Omental fat pad (tissue), 4 donors: ENCODE data around the gene TMEM132C. TPM values are rescaled to one million over a fixed set of nuclear protein-coding genes. Genes with fewer than 3 reads are reported as not detected.

ENCODE experiments used
- ATAC-seq: fragments of 150-250 bp; one replicate; pipeline ENCODE4 v1.9.1; 2016; ENCODE audit warnings: mild to moderate bottlenecking, moderate library complexity; ENCODE audit not compliant: low FRiP score
- DNase-seq: peaks from one replicate; pipeline ENCODE4 v3.0.0-alpha.2; 2019; ENCODE audit warnings: low spot score
- CTCF ChIP-seq, 3 donors: fragments of 450-650 bp; IDR thresholded peaks; one replicate each; pipeline ENCODE4 v1.5.1; 2016 to 2017; ENCODE audit warnings: antibody characterized with exemption in 3 of 3, mild to moderate bottlenecking in 3 of 3, moderate library complexity in 2 of 3
- total RNA-seq, 4 donors: library from RNA; depleted of rRNA; stranded (reverse); fragments of >200 nt; gene quantifications; one replicate each; pipeline ENCODE4 v1.1.0, GENCODE V29; 2016

TMEM132C gene
- total RNA-seq, 4 donors from 2014 or later: 15.6 to 109 (median 44.9) TPM

DNA sequence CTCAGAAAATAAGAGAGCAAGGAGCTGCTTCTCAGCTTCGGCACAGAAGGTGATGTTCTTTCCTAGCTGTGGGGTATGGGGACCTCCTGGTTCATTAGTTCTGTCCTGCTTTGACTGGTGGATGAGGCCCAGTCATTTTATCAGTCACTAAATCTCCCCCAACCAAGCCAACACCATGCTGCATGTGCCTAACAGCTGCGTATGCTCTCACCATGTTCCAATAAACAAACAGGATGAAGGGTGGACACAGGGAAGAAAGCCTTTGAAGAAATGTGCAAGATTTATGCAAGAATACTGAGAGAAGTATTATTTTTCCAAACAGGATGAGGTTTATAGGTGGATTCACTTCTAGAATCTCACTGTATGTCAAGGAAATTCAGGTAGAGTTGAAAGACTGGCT is 156.2 kb downstream of the TMEM132C start:
- TF ChIP-seq CTCF (IDR thresholded peaks at IDR 0.05): no peak
- no peak for DNase-seq
- ATAC-seq: no peak

DNA sequence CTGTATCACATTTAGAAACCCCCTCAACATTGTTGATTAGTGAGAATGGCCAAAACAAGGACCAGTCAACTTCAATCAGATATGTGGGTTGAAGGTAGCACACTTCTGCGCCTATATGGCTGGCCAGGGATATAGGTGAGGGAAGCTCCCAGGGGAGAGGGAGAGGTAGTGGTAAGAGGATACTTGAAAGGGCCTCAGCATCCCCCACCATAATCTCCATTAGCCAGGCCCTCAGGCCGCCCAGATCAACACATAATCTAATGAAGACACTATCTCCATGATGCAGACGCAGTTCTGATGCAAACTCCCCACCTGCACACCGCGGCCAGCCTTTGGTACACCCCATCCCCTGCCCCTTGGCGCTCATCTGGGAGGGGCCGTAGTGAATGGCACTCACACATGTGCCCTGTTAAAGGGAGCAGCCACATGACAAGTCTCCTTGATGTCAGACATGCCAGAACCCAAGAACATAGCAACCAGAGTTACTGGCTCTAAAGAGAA is 158.0 kb downstream of the TMEM132C start:
- ATAC-seq (no peak), DNase-seq (no peak)
- TF ChIP-seq CTCF (IDR thresholded peaks at IDR 0.05): no peak

DNA sequence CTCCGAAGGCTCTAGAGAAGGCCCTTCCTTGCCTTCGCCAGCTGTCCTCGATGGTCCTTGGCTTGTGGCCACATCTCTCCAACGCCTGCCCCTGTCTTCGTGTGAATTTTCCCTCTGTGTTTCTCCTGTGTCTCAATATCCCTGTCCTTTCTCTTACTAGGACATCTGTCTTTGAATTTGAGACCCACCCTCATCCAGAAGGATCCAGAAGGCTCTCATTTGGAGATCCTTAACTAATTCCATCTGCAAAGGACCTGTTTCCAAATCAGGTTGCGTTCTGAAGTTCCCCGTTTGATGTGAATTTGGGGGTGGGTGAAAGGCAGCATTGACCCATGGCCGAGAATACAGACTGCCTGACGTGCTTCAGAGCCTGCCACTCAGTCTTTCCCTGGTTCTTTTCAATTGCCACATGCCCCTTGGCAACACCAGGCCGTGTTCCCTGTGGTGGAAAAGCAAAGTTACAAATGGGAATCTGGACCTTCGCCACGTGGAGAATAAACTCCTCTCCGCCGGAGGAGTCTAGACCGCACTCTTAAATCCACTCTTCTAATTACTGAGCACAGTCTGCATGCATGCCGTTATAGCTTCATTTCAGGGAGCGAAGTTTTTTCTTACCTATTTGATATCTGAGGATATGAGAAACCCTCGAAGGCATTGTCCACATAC is 158.8 kb downstream of the TMEM132C start:
- DNase-seq (no peak), ATAC-seq (no peak)

GRCh38 chr12:128426511-128426910 is 159.5 kb downstream of the TMEM132C start:
- DNase-seq (no peak), ATAC-seq (no peak)
- TF ChIP-seq CTCF (IDR thresholded peaks at IDR 0.05): no peak

More for the DNA sequence above, 158.8 kb downstream of the TMEM132C start:
- TF ChIP-seq CTCF (IDR thresholded peaks at IDR 0.05): no peak

DNA sequence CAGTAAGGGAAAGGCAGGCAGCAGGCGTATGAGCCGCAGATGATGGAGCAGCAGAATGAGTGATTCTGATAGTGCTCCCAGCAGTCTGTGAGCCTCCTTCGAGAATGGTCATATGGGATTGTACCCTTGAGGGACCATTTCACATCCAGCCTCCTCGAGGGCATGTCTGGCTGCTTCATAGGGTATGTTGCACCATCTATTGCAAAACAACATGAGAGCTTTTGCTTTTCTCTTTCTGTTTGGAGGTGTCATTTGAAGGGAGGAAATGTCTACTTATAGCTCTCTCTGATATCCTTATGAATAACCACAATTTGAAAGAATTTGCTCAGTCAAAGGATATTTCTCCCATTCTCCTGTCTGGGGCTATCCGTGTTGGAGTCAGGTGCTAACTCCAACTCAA is 172.8 kb downstream of the TMEM132C start:
- TF ChIP-seq CTCF (IDR thresholded peaks at IDR 0.05): no peak
- ATAC-seq: no peak
- no peak for DNase-seq

- no peak for TF ChIP-seq CTCF (IDR thresholded peaks at IDR 0.05)
- no peak for ATAC-seq
- DNase-seq: no peak
These were observed 175.1 kb downstream of the TMEM132C start for GRCh38 chr12:128442096-128442495.

GRCh38 chr12:128444598-128444997 is 177.6 kb downstream of the TMEM132C start:
- ATAC-seq (no peak), DNase-seq (no peak)
- no peak for TF ChIP-seq CTCF (IDR thresholded peaks at IDR 0.05)
